HG03432 (cell line): ENCODE measurements around the gene ZNF37A.
"Not testable (repeated sequence)": the region's sequence is repeated elsewhere in the genome, so short reads cannot be mapped to it uniquely, and the experiment has no call there.

Experiments
- ATAC-seq: cut with Tn5 transposase; IDR thresholded peaks from one replicate; pipeline ENCODE4 v1.9.1; 2021; ENCODE audit warnings: mild to moderate bottlenecking, moderate library complexity; ENCODE audit not compliant: unreplicated experiment

ZNF37A gene

DNA sequence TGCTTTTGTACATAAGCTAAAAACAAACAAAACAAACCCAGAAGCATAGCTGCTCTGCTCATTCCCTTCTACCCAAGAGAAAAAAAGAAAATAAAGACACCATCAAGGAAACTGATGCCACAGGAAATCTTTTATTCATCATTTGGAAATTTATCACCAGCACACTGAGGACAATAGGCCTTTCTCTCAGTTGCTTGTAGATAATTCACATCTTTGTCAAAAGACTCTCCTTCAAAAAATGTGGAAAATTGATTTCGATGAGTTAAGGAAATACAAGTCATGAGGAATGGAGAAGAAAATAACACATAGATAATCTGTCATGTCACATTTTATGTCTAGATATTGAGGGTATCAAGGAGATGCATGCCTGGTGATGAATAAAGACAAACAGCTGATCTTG, 53.5 kb downstream of the ZNF37A start:
- no peak for ATAC-seq

DNA sequence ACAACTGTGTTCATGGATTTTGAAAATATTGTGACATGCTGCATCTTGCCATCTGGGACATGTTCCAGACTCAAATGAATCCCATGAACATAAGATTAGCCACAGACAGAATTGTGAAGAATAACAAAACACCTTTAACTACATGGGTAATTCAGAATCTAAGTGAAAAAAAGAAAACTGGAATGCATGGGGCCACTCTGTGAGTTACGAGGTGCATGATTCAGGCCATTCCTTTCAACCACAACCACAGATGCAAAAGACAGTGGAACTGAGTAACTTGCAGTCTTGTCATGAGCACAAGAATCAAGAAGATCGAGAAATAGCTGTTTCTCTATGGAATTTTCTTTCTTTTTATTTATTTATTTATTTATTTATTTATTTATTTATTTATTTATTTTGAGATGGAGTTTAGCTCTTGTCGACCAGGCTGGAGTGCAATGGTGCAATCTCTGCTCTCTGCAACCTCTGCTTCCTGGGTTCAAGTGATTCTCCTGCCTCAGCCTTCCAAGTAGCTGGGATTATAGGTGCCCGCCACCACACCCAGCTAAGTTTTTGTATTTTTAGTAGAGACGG, 56.8 kb downstream of the ZNF37A start:
- not testable (repeated sequence) for ATAC-seq

DNA sequence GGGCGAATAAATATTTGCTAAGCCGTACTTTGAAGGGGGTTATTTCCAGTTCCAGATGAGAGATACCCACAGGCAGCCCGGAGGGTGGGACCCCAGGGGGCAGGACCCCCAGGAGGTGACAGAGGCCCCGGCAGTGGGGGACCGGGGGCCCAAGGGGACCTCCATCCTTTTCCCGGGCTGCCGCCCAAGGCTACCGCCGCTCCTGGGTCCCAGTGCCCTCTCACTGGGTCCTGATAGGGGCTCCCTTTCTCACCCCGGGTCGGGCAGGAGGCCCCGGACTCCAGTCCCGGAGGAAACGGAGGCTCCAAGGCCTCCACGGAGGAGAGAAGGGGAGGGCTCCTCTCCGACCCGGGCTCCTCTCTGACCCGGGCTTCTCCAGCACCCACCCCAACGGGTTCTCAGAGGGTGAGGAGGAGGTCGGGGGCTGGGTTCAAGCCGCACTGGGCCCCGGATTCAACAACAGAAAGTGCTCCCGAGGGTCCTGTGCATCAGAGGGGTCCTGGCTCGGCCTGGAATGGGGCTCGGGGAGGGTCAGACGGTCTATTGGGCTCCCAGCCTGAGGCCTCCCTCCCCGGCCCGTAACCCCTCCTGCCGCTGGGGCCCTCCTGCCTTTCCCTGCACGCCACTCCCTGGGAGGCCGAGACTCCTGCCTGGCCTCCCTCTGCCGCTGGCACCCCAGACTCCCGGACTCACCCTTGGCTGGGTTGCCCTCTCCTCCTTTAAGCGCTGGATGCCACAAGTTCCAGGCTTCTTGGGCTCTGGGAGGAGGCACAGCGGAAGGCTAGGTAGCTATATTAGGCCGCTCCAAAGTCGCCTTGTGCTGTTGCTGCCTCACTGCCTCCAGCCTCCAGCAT, 62.5 kb downstream of the ZNF37A start:
- ATAC-seq: no peak

DNA sequence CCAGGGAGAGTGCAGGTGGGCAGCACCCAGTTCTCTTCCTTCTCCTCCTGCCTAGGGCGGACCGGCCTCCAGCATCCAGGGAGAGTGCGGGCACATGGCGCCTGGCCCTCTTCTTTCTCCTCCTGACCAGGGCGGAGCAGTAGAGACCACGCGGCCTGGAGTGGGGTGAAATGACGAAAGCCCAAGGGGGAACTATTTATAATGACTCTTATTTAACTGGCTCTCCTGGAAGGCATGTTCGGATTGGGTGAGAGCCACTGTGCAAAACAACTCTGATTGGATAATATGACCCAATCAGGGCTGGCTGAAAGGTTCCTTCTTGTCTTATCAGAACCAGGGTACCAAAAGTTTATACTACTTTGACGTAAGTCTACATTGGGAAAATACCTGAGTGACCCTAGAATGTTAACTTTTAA, 63.1 kb downstream of the ZNF37A start:
- ATAC-seq: no peak

DNA sequence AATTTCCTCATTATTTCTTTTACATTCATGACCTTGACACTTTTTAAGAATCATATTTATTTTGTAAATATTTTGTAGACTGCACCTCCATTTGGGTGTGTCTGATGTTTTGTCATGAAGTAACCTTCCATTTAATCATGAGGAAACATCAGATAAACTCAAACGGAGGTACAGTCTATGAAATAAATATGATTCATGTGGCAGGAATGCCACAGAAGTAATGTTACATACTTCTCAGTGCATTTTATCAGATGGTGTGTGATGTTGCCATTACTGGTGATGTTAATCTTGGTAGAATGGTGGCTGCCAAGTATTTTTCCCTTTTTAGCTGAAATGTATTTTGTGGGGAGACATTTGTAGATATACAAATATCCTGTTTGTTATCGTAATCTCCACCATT, 64.9 kb downstream of the ZNF37A start:
- no peak for ATAC-seq

DNA sequence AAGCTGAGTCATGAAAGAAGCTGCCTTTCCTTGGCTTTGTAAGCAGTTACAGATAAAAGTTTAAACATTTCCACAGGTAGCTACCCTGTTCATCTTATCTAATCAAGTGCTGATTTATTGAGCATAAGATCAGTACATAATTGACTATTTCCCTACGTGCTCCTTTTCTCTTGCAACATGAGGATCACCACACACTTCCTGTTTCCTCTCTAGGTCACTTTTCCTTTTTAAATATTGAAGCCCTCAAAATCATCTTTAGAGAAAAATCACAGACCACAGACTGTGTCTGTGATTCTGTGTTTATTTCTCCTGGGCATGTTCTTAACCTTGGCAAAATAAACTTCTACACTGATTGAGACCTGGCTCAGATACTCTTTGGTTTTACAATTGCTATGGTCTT, 69.5 kb downstream of the ZNF37A start:
- no peak for ATAC-seq

DNA sequence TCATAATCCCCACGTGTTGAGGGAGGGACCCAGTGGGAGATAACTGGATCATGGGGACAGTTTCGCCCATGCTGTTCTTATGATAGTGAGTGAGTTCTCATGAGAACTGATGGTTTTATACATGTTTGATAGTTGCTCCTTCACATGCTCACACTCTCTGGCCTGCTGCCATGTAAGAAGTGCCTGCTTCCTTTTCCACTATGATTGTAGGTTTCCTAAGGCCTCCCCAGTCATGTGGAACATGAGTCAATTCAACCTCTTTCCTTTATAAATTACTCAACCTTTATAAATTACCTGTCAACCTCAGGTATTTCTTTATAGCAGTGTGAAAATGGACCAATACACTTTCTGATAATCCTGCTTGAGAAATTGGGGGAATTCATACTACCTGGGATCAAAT, 80.2 kb downstream of the ZNF37A start:
- ATAC-seq: no peak

DNA sequence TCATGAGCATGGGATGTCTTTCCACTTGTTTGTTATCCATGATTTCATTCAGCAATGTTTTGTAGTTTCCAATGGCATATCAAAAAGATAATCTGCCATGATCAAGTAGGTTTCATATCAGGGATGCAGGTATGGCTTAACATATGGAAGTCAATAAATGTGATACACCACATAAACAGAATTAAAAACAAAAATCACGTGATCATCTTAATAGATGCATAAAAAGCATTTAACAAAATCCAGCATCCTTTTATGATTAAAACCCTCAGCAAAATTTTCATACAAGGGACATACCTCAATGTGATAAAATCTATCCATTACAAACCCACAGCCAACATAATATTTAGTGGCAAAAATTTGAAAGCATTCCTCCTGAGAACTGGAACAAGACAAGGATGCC, 90.3 kb downstream of the ZNF37A start:
- ATAC-seq: no peak
